ENCODE results near the gene TBC1D22A. TPM values are rescaled to one million over a fixed set of nuclear protein-coding genes. Genes with fewer than 3 reads are reported as not detected.

The TBC1D22A gene
- total RNA-seq, 2 donors from 2014 or later: 28.9 to 31.3 TPM

DNA sequence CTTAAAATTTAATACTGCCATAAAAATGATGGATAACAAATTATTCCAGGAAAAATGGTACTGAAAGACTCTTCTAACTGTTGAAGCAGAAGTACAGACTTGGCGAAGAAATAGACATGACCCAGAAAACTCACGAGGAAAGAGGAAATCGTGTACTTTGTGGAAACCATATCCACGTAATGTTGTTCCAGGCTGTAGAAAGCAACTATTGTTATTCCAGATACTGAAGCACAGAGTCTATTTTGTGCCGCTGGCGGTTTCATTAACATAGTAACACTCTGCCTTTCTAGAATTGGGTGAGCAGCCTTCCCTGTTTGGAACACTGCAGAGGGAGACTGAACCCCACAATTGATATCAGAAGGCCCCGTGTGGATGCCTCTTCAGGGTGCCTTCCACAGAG, 310.6 kb downstream of the TBC1D22A start:
- ATAC-seq (ENCODE audit: insufficient number of reproducible peaks, low FRiP score, low read depth): no peak
- H3K27ac ChIP-seq: no peak overlapping the region
- H3K27me3 ChIP-seq (replicated peaks; ENCODE audit: insufficient read depth): no peaks in the 10 kb centered on the region
- peaks cover 13% of the 10 kb centered on the region for H3K9me3 ChIP-seq
- TF ChIP-seq, protein P1, sequence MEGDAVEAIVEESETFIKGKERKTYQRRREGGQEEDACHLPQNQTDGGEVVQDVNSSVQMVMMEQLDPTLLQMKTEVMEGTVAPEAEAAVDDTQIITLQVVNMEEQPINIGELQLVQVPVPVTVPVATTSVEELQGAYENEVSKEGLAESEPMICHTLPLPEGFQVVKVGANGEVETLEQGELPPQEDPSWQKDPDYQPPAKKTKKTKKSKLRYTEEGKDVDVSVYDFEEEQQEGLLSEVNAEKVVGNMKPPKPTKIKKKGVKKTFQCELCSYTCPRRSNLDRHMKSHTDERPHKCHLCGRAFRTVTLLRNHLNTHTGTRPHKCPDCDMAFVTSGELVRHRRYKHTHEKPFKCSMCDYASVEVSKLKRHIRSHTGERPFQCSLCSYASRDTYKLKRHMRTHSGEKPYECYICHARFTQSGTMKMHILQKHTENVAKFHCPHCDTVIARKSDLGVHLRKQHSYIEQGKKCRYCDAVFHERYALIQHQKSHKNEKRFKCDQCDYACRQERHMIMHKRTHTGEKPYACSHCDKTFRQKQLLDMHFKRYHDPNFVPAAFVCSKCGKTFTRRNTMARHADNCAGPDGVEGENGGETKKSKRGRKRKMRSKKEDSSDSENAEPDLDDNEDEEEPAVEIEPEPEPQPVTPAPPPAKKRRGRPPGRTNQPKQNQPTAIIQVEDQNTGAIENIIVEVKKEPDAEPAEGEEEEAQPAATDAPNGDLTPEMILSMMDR (IDR thresholded peaks at IDR 0.05): no peak
- no peak overlapping the region for H3K4me3 ChIP-seq
- no peaks in the 10 kb centered on the region for H3K4me1 ChIP-seq (ENCODE audit: control insufficient read depth in 1 of 2, low read depth in 2 of 2)
- peaks cover 3% of the 10 kb centered on the region for H3K36me3 ChIP-seq
- DNase-seq (ENCODE audit: low spot score): no peak

DNA sequence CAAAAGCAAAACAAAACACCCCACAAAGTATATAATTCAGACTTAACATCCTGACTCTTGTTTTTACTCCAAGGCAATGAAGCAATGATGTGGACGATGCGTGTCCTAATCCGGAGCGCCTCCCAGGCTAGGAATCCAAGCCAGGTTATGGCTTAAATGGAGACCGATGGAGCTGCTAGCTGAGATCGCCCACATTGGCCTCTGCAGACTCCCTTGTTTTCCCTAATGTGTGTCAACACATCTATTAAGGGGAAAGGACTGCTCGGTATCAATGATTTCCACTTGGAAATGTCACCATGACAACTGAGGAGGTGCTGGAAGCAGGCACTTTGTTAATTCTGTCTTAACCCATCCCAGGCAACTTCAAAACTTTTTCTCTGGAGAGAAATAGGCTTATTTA, 311.7 kb downstream of the TBC1D22A start:
- H3K4me1 ChIP-seq (ENCODE audit: control insufficient read depth in 1 of 2, low read depth in 2 of 2): no peaks in the 10 kb centered on the region
- DNase-seq (ENCODE audit: low spot score) (no peak), ATAC-seq (ENCODE audit: insufficient number of reproducible peaks, low FRiP score, low read depth) (no peak)
- no peak overlapping the region for H3K4me3 ChIP-seq
- no peaks in the 10 kb centered on the region for H3K27me3 ChIP-seq (replicated peaks; ENCODE audit: insufficient read depth)
- peaks cover 3% of the 10 kb centered on the region for H3K36me3 ChIP-seq
- TF ChIP-seq, protein P1 (IDR thresholded peaks at IDR 0.05): no peak
- no peak overlapping the region for H3K27ac ChIP-seq
- H3K9me3 ChIP-seq: peaks cover 17% of the 10 kb centered on the region

DNA sequence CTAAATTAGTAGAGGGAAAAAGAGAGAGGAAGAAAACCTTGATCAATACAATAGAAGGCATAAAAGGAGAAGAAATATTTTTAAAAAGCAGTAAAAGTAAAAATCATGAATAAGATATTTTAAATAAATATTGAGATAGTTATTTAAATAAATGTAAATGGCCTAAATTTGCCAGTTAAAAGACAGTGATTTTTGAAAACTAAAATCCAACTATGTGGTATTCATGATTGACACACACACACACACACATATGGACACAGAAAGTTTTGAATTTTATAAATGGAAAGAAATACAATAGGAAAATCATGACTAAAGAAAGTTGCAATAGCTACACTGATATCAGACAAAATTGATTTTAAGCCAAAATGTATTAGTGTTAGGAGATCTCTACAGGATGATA, 313.1 kb downstream of the TBC1D22A start:
- TF ChIP-seq, protein P1 (IDR thresholded peaks at IDR 0.05): no peak
- ATAC-seq (ENCODE audit: insufficient number of reproducible peaks, low FRiP score, low read depth): no peak
- Histone ChIP-seq H3K27me3 (replicated peaks; ENCODE audit: insufficient read depth) (no peaks in the 10 kb centered on the region), H3K27ac (no peak overlapping the region), H3K36me3 (peaks cover 3% of the 10 kb centered on the region), H3K9me3 (peaks cover 17% of the 10 kb centered on the region), H3K4me3 (no peak overlapping the region), H3K4me1 (ENCODE audit: control insufficient read depth in 1 of 2, low read depth in 2 of 2) (no peaks in the 10 kb centered on the region)
- DNase-seq (ENCODE audit: low spot score): no peak

DNA sequence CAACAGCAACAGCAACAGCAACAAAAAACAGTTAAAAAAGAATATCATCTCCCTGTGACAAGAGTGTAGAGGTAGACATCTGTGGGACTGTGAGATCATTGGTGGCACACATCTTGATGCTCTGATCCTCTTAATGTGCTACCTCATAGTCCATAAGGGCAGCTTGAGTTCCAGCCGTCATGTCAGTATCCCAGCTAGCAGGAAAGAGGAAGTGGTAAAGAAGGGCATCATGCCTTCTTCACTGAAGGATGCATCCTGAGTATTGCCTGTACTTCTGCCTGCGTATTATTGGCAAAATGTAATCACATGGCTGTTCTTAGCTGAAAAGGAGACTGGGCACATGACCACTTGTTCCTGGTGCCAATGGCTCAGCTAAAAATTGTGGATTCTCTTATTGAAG, 314.3 kb downstream of the TBC1D22A start:
- ATAC-seq (ENCODE audit: insufficient number of reproducible peaks, low FRiP score, low read depth): no peak
- Histone ChIP-seq H3K27ac (no peak overlapping the region), H3K4me3 (no peak overlapping the region), H3K9me3 (peaks cover 17% of the 10 kb centered on the region), H3K4me1 (ENCODE audit: control insufficient read depth in 1 of 2, low read depth in 2 of 2) (no peaks in the 10 kb centered on the region), H3K27me3 (replicated peaks; ENCODE audit: insufficient read depth) (no peaks in the 10 kb centered on the region), H3K36me3 (peaks cover 3% of the 10 kb centered on the region)
- DNase-seq (ENCODE audit: low spot score): no peak
- TF ChIP-seq, protein P1 (IDR thresholded peaks at IDR 0.05): no peak

DNA sequence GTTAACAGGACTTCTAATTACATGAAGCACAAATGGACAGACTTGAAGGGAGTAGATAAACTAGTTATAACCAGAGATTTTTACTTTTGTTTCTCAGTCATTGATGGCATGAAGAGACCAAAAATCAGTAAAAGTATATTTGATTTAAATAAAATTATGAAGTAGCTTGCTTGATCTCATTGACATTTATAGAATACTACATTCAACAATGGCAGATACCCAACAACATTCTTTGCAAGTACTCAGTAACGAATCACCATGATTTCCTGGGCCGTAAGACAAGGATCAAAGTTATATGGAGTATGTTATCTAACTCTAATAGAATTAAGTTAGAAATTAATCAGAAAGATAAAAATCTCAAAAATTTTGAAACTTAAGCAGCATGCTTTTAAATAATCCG, 317.6 kb downstream of the TBC1D22A start:
- no peak for ATAC-seq (ENCODE audit: insufficient number of reproducible peaks, low FRiP score, low read depth)

More for the DNA sequence above, 317.6 kb downstream of the TBC1D22A start:
- H3K27me3 ChIP-seq (replicated peaks; ENCODE audit: insufficient read depth): no peaks in the 10 kb centered on the region
- H3K36me3 ChIP-seq: peaks cover 3% of the 10 kb centered on the region
- H3K4me3 ChIP-seq: no peak overlapping the region
- H3K9me3 ChIP-seq: peaks cover 11% of the 10 kb centered on the region
- H3K4me1 ChIP-seq (ENCODE audit: control insufficient read depth in 1 of 2, low read depth in 2 of 2): no peaks in the 10 kb centered on the region
- H3K27ac ChIP-seq: no peak overlapping the region
- DNase-seq (ENCODE audit: low spot score): no peak
- TF ChIP-seq, protein P1 (IDR thresholded peaks at IDR 0.05): no peak
